ENCODE measurements around the gene ABHD14A.
A peak's percentile ranks its signal among the peaks of the same experiment; 100 is the strongest.
"Not testable (repeated sequence)": the region's sequence is repeated elsewhere in the genome, so short reads cannot be mapped to it uniquely, and the experiment has no call there.

Gene ABHD14A

DNA sequence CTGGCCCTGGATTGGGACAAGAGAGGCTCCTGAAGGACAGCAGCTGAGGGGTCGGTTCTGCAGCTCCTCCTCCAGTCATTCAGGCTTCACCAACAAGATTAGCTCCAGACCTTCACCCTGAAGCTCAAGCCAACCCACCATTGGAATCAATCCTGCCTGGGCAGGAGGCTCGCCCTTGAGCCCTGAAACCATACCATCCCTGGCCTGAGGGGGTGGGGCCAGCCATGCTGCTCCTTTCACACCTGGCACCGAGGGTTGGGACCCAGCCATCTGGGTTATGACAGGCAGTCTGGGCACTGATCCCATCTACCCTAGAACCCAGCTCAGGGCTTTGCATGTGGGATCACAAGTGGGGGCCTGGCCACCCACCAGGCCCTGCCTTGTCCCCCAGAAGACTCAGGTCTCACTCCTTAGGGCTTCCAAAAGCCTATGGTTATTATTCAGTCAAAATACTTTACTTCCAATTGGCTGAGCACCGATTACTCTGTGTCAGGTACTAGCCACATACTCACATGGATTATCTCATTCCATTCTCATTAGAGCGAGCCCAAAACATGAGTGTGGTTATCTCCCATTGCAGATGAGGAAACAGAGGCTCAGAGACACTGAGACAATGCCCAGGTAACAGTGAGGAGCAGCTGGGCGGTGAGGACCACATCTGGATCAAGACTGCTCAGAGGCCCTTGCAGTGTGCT, 4.1 kb upstream of the ABHD14A start:
- DNase-seq (ENCODE audit: low read depth in 4 of 4, low spot score in 1 of 4): no peak

DNA sequence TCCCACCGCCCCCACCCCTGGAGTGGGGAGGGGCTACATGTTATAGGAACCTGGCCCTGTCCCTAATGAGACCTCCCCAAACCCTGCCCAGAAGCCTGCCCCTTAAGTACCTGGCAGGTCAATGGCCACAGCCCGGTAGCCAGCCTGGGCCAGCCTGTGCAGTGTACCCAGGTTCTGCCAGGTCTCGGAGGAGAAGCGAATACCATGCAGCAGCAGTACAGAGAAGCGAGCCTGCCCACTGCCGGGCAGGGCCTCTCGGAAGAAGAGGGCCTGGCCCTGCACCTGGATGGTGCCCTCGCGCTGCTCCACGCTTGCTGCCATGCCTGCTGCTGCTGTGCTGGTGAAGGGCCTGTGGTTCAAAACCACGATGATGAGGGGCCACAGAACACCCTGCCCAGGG, 3.5 kb upstream of the ABHD14A start:
- no peak for DNase-seq (ENCODE audit: low read depth in 4 of 4, low spot score in 1 of 4)

GRCh38 chr3:51974277-51974962, 444 bp upstream of the ABHD14A start:
- no peak for DNase-seq (ENCODE audit: low read depth in 4 of 4, low spot score in 1 of 4)

DNA sequence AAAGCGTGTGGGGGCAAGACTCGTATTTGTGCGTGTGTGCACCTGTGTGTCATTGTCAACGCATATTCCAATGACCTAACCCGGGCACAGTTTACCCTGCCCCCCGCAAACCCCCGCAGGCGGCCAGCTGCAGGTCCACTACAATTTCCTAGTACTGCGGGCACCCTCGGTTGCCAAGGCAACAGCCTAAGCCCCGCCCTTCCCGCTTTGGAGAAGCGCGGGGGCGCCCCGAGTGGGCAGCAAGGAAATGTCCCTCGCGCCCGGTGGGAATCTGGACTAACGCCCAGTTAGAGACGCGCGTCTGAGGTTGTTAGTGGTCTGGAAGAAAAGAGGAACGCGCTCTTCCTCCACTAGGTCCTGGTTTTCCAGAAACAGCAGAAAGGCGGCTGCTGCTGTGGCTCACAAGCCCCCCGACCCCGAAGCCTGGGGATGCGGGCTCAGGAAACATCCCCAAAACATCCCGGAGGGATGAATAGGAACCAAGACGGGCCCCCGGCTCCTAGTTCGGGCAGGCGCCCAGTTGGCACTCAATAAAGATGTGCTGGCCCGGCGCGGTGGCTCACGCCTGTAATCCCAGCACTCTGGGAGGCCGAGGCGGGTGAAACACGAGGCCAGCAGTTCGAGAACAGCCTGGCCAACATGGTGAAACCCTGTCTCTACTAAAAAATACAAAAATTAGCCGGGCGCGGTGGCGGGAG, 1.1 kb downstream of the ABHD14A start:
- no peak for DNase-seq (ENCODE audit: low read depth in 4 of 4, low spot score in 1 of 4)

DNA sequence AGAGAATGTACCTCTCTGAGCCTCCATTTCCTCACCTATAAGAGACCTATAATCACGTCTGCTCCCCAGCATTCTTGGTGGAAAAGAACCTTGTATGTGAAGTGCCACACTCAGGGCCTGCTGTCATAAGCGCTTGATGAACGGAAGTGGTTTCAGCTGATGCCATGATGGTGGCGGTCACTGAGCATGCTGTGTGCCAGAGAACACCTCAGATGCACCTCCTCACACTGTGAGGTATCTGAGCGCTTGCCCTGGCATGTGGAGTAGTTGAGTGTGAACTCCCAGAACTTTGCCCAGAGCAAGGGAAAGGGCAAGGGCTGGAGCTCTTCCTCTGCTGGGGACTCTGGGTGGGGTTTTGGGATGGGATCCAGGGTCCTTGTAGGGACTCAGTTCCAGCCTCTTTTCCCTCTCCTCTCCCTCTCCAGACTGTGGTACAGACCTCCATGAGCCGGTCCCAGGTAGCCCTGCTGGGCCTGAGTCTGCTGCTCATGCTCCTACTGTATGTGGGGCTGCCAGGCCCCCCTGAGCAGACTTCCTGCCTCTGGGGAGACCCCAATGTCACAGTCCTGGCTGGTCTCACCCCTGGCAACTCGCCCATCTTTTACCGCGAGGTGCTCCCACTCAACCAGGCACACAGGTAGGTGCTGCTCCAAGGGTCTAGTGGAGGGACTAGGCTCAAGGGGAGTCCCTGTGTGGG, 2.7 kb downstream of the ABHD14A start:
- no peak for DNase-seq (ENCODE audit: low read depth in 4 of 4, low spot score in 1 of 4)

DNA sequence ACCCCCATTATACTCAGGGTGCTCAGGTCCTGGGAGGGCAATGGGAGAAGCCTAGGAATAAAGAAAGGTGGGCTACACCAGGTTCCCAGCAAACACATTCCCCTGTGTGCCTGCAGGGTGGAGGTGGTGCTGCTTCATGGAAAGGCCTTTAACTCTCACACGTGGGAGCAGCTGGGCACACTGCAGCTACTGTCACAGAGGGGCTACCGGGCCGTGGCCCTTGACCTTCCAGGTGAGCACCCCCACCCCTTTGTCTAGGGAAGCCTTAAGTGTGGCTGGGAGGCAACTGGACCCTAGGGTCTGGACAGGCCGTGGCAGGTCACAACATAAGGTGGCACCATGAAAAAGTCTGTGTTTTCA, 3.3 kb downstream of the ABHD14A start:
- DNase-seq (ENCODE audit: low read depth in 4 of 4, low spot score in 1 of 4): no peak

DNA sequence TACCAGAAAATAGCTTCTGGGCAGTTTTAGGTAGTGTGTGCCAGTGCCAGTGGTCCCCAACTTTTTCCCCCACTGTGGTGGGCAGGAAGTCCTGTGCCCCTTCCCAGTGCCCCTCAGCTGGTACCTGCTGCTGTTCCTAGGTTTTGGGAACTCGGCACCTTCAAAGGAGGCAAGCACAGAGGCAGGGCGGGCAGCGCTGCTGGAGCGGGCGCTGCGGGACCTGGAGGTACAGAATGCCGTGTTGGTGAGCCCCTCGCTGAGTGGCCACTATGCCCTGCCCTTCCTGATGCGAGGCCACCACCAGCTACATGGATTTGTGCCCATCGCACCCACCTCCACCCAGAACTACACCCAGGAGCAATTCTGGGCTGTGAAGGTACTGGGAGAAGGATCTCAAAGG, 5.4 kb downstream of the ABHD14A start:
- DNase-seq (ENCODE audit: low read depth in 4 of 4, low spot score in 1 of 4): no peak

- no peak for DNase-seq (ENCODE audit: low read depth in 4 of 4, low spot score in 1 of 4)
Observed at GRCh38 chr3:51982352-51982837, 7.5 kb downstream of the ABHD14A start.

DNA sequence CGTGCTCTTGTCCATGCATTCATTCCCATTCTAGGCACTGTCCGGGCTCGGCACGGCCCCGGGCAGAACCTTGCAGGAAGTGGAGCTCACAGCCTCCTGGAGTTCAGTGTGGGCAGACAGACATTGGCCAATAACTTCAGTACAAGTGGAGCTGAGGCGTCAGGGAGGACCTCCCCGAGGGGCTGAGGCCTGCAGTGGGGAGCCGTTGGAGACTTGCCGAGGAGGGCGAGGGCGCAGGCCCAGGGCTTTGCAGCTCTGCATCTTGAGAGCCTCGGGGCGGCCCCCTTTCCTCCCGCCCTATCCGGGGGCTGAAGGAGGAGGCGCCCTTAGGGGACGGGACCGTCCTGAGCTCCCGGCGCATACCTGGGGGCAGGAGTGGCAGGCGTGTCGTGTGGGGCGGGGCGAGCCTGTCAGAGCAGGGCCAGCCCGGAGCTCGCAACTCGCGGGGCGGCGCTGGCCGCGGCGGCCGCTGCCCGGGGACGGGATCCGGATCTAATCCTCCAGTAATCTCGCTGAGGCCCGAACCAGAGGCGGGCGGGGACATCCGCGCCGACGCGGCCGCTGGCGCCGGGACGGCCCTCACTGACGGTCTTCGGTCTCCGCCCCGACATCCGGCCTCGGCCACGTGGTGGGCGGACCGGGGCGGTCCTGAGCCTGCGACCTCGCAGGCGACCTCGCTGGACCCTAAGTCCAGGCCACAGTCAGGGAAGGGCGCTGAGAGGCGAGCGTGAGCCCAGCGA, 8.1 kb downstream of the ABHD14A start, which contains the start of gene ACY1:
ACY1 (plus strand) TSS at position 698 of the 740 bp plus-strand sequence. CDS start 530 bp downstream, outside the sequence.
- DNase-seq (ENCODE audit: low read depth in 4 of 4, low spot score in 1 of 4): peak in 3 of 4 experiments; percentile 61 to 84 (median 72)

- DNase-seq (ENCODE audit: low read depth in 4 of 4, low spot score in 1 of 4): no peak
Observed at GRCh38 chr3:51983578-51984268, 8.9 kb downstream of the ABHD14A start.

GRCh38 chr3:51984269-51984647, 9.4 kb downstream of the ABHD14A start:
- no peak for DNase-seq (ENCODE audit: low read depth in 4 of 4, low spot score in 1 of 4)

DNA sequence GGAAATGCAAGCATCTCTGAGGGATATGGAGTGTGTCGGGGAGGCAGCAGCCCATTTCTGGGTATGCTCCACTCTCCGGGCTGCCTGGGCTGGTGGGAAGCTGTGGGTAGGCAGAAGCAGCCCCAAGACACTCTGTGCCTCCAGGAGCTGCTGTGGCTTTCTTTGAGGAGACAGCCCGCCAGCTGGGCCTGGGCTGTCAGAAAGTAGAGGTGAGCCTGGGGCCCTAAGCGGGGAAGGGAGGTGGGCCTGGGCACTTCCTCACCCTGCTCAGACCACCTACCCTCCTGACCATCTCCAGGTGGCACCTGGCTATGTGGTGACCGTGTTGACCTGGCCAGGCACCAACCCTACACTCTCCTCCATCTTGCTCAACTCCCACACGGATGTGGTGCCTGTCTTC, 10.2 kb downstream of the ABHD14A start:
- DNase-seq (ENCODE audit: low read depth in 4 of 4, low spot score in 1 of 4): no peak

DNA sequence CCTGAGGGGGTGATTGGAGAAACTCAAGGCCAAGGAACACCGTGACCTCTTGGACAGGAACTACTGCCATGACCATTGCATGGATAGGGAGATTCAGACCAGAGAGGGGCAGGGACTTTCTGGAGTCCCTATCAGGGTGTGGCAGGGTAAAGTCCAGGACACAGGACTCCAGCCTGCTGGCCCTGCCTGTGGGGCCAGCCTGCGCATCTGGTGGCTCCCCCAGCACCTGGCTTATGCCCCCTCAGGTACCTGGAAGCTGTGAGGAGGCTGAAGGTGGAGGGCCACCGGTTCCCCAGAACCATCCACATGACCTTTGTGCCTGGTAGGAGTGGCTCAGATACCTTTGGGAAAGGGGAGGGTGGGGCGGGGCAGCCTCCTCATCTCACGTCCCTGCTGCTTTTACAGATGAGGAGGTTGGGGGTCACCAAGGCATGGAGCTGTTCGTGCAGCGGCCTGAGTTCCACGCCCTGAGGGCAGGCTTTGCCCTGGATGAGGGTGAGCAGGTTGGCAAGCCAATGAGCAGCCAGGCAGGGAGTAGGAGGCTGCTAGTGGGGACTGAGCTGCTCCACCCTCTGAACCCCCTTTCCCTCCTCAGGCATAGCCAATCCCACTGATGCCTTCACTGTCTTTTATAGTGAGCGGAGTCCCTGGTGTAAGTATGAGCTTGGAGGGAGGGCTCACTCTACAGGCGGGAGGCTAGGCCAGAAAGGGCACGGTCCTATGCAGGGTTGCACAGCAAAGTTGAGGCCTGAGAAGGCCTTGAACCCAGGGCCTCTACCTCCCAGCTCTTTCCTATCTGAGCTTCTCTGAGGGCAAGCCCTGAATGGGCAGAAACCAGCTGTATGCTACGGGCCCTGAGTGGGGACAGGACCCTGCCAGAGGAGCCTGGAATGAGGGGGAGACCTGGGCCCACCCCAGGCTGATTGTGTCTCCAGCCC, 11.4 kb downstream of the ABHD14A start:
- DNase-seq (ENCODE audit: low read depth in 4 of 4, low spot score in 1 of 4): no peak

DNA sequence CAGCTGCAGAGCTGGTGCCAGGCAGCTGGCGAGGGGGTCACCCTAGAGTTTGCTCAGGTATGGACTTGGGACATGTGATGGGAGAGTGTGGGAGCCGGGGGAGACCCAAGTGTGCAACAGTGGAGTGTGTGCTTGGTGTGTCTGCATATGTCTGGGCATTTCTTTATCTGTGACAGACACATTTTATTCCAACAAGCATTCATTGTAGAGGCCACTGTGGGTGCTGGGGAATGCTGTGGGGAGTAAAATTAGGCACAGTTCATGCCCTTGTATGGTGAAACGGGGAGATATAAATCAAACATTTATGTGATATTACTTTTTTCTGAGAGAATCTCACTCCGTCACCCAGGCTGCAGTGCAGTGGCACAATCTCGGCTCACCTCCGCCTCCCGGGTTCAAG, 12.7 kb downstream of the ABHD14A start:
- DNase-seq (ENCODE audit: low read depth in 4 of 4, low spot score in 1 of 4): no peak

GRCh38 chr3:51988286-51989146, 13.7 kb downstream of the ABHD14A start:
- DNase-seq (ENCODE audit: low read depth in 4 of 4, low spot score in 1 of 4): no peak

GRCh38 chr3:51990501-51990971, 15.7 kb downstream of the ABHD14A start:
- not testable (repeated sequence) for DNase-seq (ENCODE audit: low read depth in 4 of 4, low spot score in 1 of 4)

- DNase-seq (ENCODE audit: low read depth in 4 of 4, low spot score in 1 of 4): no peak
Observed at GRCh38 chr3:51992017-51992682, 17.3 kb downstream of the ABHD14A start.

All from stimulated activated CD4-positive, alpha-beta T cell treated with anti-CD3 and anti-CD28 coated beads, Interleukin-1b, Interleukin-23, amount 100 ng/mL, for 24 hours (primary cell).